Left hindlimb (tissue), 1 donor: ENCODE data around the gene PRPF6.

Experiments used
- DNase-seq: peaks from one replicate; pipeline ENCODE4 v3.0.0-alpha.2; 2018

Gene PRPF6

GRCh38 chr20:64036346-64037198 lies 55.6 kb downstream of the PRPF6 start:
- no peak for DNase-seq

- no peak for DNase-seq
Measured at GRCh38 chr20:64037199-64037497, 56.2 kb downstream of the PRPF6 start.

GRCh38 chr20:64037498-64038213 lies 56.7 kb downstream of the PRPF6 start:
- DNase-seq, result peak; percentile 37

GRCh38 chr20:64038224-64038564 lies 57.3 kb downstream of the PRPF6 start:
- peak; percentile 41 for DNase-seq

GRCh38 chr20:64038565-64039292 lies 57.8 kb downstream of the PRPF6 start:
- DNase-seq, result peak; percentile 77

- peak; percentile 9 for DNase-seq
Measured at GRCh38 chr20:64039293-64040160, 58.6 kb downstream of the PRPF6 start.

- peak; percentile 29 for DNase-seq
Measured at GRCh38 chr20:64040231-64041039, 59.5 kb downstream of the PRPF6 start.

- peak; percentile 23 for DNase-seq
Measured at GRCh38 chr20:64041040-64041780, 60.3 kb downstream of the PRPF6 start.

- DNase-seq, result no peak
Measured at GRCh38 chr20:64041781-64042053, 60.8 kb downstream of the PRPF6 start.

GRCh38 chr20:64042054-64042781 lies 61.3 kb downstream of the PRPF6 start:
- no peak for DNase-seq

- no peak for DNase-seq
Measured at GRCh38 chr20:64043768-64044167, 62.8 kb downstream of the PRPF6 start.

GRCh38 chr20:64044484-64045247 lies 63.7 kb downstream of the PRPF6 start:
- peak; percentile 41 for DNase-seq

GRCh38 chr20:64045346-64046011 lies 64.5 kb downstream of the PRPF6 start:
- DNase-seq, result peak; percentile 38

GRCh38 chr20:64047046-64047389 lies 66.1 kb downstream of the PRPF6 start:
- DNase-seq, result no peak

- DNase-seq, result no peak
Measured at GRCh38 chr20:64047968-64048401, 67.1 kb downstream of the PRPF6 start.

GRCh38 chr20:64048402-64049044 lies 67.6 kb downstream of the PRPF6 start:
- DNase-seq, result peak; percentile 36

GRCh38 chr20:64049060-64049877 lies 68.3 kb downstream of the PRPF6 start, which contains the start of gene SOX18:
Gene SOX18 (minus strand): TSS chr20:64049639. CDS start chr20:64049516, 123 bp downstream.
- DNase-seq, result peak; percentile 61

GRCh38 chr20:64049878-64050260 lies 68.9 kb downstream of the PRPF6 start:
- DNase-seq, result no peak
